K562 (cell line): ENCODE measurements around the gene NINJ2.

Experiments used
- CTCF ChIP-seq, 3 experiments: IDR thresholded peaks in 2 of 3; conservative IDR thresholded peaks in 1 of 3; 2 replicates each; pipeline ENCODE4 v1.5.1; 2011 to 2012; ENCODE audit warnings: low read length in 3 of 3, mild to moderate bottlenecking in 3 of 3, control low read depth in 2 of 3, improper control_type of control experiment in 1 of 3, inconsistent platforms in 1 of 3, low read depth in 1 of 3, mixed read lengths in 1 of 3, moderate library complexity in 1 of 3; ENCODE audit not compliant: insufficient read depth in 2 of 3
- USF1 ChIP-seq: sonication (generic); formaldehyde crosslinking; IDR thresholded peaks from 2 replicates; pipeline ENCODE4 v1.9.0; 2022; ENCODE audit warnings: mild to moderate bottlenecking, missing genetic modification reagents
- ZNF3 ChIP-seq: fragments of 250-450 bp; sonication (Bioruptor Pico); IDR thresholded peaks from 2 replicates; pipeline ENCODE4 v1.5.0; 2021; ENCODE audit warnings: mild to moderate bottlenecking, moderate library complexity

DNA sequence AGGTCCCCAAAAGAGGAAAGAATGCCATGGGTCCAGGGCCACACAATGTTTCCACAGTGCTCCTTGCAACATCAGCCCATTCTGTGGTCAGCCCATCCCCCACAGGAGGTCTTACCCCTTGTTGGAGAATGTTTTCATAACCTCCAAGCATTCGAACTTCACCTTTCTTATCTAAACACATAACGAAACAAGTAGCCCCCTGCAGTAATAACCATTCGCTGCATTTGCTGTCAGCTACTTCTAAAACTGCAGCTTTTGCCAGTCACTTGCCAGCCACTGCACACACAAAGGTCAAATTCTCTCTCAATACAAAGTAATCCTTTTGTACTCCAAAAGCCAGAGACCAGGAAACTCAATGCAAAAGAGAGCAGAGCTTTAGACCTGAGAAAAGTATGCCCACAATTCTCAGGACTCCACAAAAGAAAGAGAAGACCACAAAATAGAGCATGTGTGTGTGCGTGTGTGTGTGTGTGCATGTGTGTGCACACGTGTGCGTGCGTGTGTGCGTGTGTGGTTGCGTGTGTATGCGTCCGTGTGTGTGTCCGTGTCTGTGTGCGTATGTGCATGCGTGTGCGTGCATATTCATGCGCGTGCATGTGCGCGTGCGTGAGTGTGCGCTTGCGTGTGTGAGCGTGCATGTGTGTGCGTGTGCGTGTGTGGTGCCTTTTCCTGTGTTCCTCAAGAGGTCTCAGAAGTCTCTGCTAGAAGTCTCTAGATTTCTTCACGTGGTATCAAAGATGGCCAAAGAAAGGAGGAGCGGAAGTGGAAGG lies 31.7 kb upstream of the NINJ2 start:
- no peak for TF ChIP-seq CTCF (IDR thresholded peaks at IDR 0.05 in 2 of 3, conservative IDR thresholded peaks at IDR 0.05 in 1 of 3; ENCODE audit: insufficient read depth in 2 of 3, low read depth in 1 of 3, low read length in 3 of 3)
- no peak for TF ChIP-seq ZNF3 (CRISPR knock-in tag)
- TF ChIP-seq USF1 (CRISPR knock-in tag) = no peak
